ENCODE data around the gene COPB1. TPM values are rescaled to one million over a fixed set of nuclear protein-coding genes. Genes with fewer than 3 reads are reported as not detected.
A peak's percentile ranks its signal among the peaks of the same experiment; 100 is the strongest.

Gene COPB1
- total and polyA plus RNA-seq, 2 of the 13 experiments (the other 11 are each of a cell fraction or from before 2014, with no cell fraction given), result 114 to 195 TPM

DNA sequence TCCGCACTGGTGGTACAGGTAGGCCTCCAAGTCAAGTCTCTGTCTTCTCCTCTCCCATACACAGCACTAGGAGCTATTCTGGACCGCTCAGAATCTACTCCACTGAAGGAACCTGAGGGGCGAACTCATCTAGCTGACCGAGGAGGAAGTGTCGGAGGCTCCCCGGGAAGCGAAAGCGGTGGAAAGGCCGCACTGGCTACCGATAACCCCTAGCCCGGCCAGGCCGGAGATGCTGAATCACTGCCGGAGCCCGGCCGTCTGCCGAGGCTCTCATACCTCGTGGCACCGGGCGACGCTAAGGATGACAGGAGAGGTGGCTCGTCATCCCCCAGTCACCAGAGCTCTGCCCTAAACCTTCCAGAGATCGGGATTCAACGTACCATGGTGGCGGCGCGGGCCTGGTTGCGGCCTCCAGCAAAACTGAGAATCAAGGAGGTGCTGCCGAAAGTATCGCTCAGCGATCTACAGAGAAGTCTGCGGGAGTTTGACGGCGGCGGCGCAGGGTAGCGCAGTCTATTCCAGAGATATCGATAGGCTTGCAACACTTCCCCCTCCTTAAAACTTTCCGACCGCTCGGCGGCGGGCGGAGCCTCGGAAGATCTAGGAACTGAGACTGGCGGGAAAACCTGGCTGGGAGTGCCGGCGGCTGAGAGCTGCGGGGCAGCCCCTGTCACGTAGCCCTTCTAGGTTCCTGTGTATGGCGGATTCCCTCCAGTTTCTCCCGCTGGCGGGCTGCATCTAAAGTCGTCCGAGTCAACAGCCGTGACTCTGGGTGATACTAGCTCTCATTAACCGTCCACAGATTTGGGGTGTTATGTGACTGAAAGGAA, 20.5 kb upstream of the COPB1 start, which contains the start of gene PSMA1 (continued):
- TF ChIP-seq NR2F6 (IDR thresholded peaks at IDR 0.05), result no peak
- no peak for TF ChIP-seq NR2F6 (CRISPR knock-in tag; IDR thresholded peaks at IDR 0.05)
- peak; percentile 44; the same call in 1 of the 2 replicates for TF ChIP-seq CHD2 (IDR thresholded peaks at IDR 0.05; ENCODE audit: low read depth, low read length)
- TF ChIP-seq YEATS2 (CRISPR knock-in tag; IDR thresholded peaks at IDR 0.05; ENCODE audit: borderline replicate concordance), result peak; percentile 96
- no peak for TF ChIP-seq ZFYVE20 (CRISPR knock-in tag; IDR thresholded peaks at IDR 0.05; ENCODE audit: borderline replicate concordance, low read depth)
- TF ChIP-seq TP53 (CRISPR knock-in tag; conservative IDR thresholded peaks at IDR 0.05), result no peak
- TF ChIP-seq SAFB2 (CRISPR knock-in tag; IDR thresholded peaks at IDR 0.05; ENCODE audit: borderline replicate concordance, low read depth), result no peak; the same call in 1 of the 2 replicates
- no peak for TF ChIP-seq CERS6 (CRISPR knock-in tag; IDR thresholded peaks at IDR 0.05)
- peak; percentile 36; the same call in 1 of the 2 replicates for TF ChIP-seq FOXA3 (CRISPR knock-in tag; IDR thresholded peaks at IDR 0.05)
- TF ChIP-seq MTF2 (CRISPR knock-in tag; IDR thresholded peaks at IDR 0.05; ENCODE audit: borderline replicate concordance), result no peak
- TF ChIP-seq RXRB (CRISPR knock-in tag; IDR thresholded peaks at IDR 0.05; ENCODE audit: borderline replicate concordance), result peak; percentile 71
- TF ChIP-seq NFE2L1 (CRISPR knock-in tag; IDR thresholded peaks at IDR 0.05; ENCODE audit: borderline replicate concordance), result peak; percentile 100; the same call in 1 of the 2 replicates
- peak; percentile 73 for TF ChIP-seq SALL2 (CRISPR knock-in tag; IDR thresholded peaks at IDR 0.05)
- TF ChIP-seq ZNF607 (CRISPR knock-in tag; IDR thresholded peaks at IDR 0.05; ENCODE audit: borderline replicate concordance), result no peak
- TF ChIP-seq ZFP1 (CRISPR knock-in tag; IDR thresholded peaks at IDR 0.05), result no peak
- TF ChIP-seq, protein P1, sequence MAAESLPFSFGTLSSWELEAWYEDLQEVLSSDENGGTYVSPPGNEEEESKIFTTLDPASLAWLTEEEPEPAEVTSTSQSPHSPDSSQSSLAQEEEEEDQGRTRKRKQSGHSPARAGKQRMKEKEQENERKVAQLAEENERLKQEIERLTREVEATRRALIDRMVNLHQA (CRISPR knock-in tag; IDR thresholded peaks at IDR 0.05), result no peak
- TF ChIP-seq, protein P2, sequence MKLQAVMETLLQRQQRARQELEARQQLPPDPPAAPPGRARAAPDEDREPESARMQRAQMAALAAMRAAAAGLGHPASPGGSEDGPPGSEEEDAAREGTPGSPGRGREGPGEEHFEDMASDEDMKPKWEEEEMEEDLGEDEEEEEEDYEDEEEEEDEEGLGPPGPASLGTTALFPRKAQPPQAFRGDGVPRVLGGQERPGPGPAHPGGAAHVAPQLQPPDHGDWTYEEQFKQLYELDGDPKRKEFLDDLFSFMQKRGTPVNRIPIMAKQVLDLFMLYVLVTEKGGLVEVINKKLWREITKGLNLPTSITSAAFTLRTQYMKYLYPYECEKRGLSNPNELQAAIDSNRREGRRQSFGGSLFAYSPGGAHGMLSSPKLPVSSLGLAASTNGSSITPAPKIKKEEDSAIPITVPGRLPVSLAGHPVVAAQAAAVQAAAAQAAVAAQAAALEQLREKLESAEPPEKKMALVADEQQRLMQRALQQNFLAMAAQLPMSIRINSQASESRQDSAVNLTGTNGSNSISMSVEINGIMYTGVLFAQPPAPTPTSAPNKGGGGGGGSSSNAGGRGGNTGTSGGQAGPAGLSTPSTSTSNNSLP (IDR thresholded peaks at IDR 0.05; ENCODE audit: low read depth, low read length), result peak; percentile 88; the same call in 1 of the 2 replicates
- TF ChIP-seq ZNF143 (CRISPR knock-in tag; IDR thresholded peaks at IDR 0.05), result no peak
- TF ChIP-seq, protein P3, sequence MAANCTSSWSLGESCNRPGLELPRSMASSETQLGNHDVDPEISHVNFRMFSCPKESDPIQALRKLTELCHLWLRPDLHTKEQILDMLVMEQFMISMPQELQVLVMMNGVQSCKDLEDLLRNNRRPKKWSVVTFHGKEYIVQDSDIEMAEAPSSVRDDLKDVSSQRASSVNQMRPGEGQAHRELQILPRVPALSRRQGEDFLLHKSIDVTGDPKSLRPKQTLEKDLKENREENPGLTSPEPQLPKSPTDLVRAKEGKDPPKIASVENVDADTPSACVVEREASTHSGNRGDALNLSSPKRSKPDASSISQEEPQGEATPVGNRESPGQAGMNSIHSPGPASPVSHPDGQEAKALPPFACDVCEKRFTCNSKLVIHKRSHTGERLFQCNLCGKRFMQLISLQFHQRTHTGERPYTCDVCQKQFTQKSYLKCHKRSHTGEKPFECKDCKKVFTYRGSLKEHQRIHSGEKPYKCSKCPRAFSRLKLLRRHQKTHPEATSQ (CRISPR knock-in tag; IDR thresholded peaks at IDR 0.05; ENCODE audit: borderline replicate concordance), result no peak; the same call in 1 of the 2 replicates
- TF ChIP-seq MIER3 (CRISPR knock-in tag; IDR thresholded peaks at IDR 0.05; ENCODE audit: borderline replicate concordance), result peak; percentile 80; the same call in 1 of the 2 replicates
- peak; percentile 65; the same call in 1 of the 2 replicates for TF ChIP-seq ZNF383 (CRISPR knock-in tag; IDR thresholded peaks at IDR 0.05; ENCODE audit: borderline replicate concordance)
- TF ChIP-seq MAZ (IDR thresholded peaks at IDR 0.05; ENCODE audit: borderline replicate concordance, low read depth, low read length), result 0 out of 2 replicates have a peak, but pooled peaks have one; percentile 17
- peak; percentile 77 for TF ChIP-seq MAZ (CRISPR knock-in tag; IDR thresholded peaks at IDR 0.05; ENCODE audit: low read depth)
- TF ChIP-seq GABPB1 (CRISPR knock-in tag; IDR thresholded peaks at IDR 0.05), result peak; percentile 85
- TF ChIP-seq RBAK (CRISPR knock-in tag; IDR thresholded peaks at IDR 0.05), result no peak
- TF ChIP-seq ZNF562 (CRISPR knock-in tag; IDR thresholded peaks at IDR 0.05; ENCODE audit: borderline replicate concordance), result no peak
